Astrocyte (in vitro differentiated cells and primary cell): ENCODE measurements around the gene SMARCA5. TPM values are rescaled to one million over a fixed set of nuclear protein-coding genes. Genes with fewer than 3 reads are reported as not detected.

Experiments used
- DNase-seq: peaks from one replicate; pipeline ENCODE4 v3.0.0-alpha.2; 2010; ENCODE audit warnings: low read depth
- FAIRE-seq: peaks from 2 replicates; lab custom pipeline; 2011; peaks lifted over from hg19 to GRCh38; lab: Jason Lieb, UNC
- H2AFZ ChIP-seq: 2 replicates; pipeline ENCODE4 v1.6.0; 2012; ENCODE audit warnings: low read depth, low read length, inconsistent platforms
- H3K27ac ChIP-seq: 2 replicates; pipeline ENCODE4 v1.5.1; 2011; ENCODE audit warnings: low read depth, low read length, inconsistent platforms
- H3K27me3 ChIP-seq: 2 replicates; pipeline ENCODE4 v1.6.0; 2011; ENCODE audit warnings: low read length, inconsistent platforms; ENCODE audit not compliant: insufficient read depth
- H3K36me3 ChIP-seq: 2 replicates; pipeline ENCODE4 v1.5.1; 2011; ENCODE audit warnings: low read length, inconsistent platforms; ENCODE audit not compliant: insufficient read depth
- H3K4me1 ChIP-seq: 2 replicates; pipeline ENCODE4 v1.5.1; 2011; ENCODE audit warnings: low read length, inconsistent platforms; ENCODE audit not compliant: insufficient read depth
- H3K4me2 ChIP-seq: 2 replicates; pipeline ENCODE4 v1.6.0; 2012; ENCODE audit warnings: low read length, inconsistent platforms
- H3K4me3 ChIP-seq: 2 replicates; pipeline ENCODE4 v1.5.1; 2011; ENCODE audit warnings: low read depth, mild to moderate bottlenecking, low read length, inconsistent platforms; ENCODE audit not compliant: insufficient read depth
- H3K79me2 ChIP-seq: 2 replicates; pipeline ENCODE4 v1.6.0; 2012; ENCODE audit warnings: mild to moderate bottlenecking, low read length, inconsistent platforms; ENCODE audit not compliant: insufficient read depth
- H3K9ac ChIP-seq: 2 replicates; pipeline ENCODE4 v1.6.0; 2012; ENCODE audit warnings: mild to moderate bottlenecking, low read length, inconsistent platforms
- H3K9me3 ChIP-seq: 2 replicates; pipeline ENCODE4 v1.5.1; 2012; ENCODE audit warnings: low read depth, mild to moderate bottlenecking, low read length, inconsistent platforms; ENCODE audit not compliant: insufficient read depth
- H4K20me1 ChIP-seq: 2 replicates; pipeline ENCODE4 v1.6.0; 2012; ENCODE audit warnings: low read length, inconsistent platforms; ENCODE audit not compliant: insufficient read depth
- H3K27ac Mint-ChIP-seq: one replicate; pipeline ENCODE4 v1.8.0; 2021; ENCODE audit warnings: mild to moderate bottlenecking, mixed read lengths; ENCODE audit not compliant: unreplicated experiment
- H3K27me3 Mint-ChIP-seq: one replicate; pipeline ENCODE4 v1.8.0; 2021; ENCODE audit warnings: low read depth, mixed read lengths; ENCODE audit not compliant: unreplicated experiment
- H3K36me3 Mint-ChIP-seq: one replicate; pipeline ENCODE4 v1.8.0; 2021; ENCODE audit warnings: low read depth, mixed read lengths; ENCODE audit not compliant: unreplicated experiment
- H3K4me1 Mint-ChIP-seq: one replicate; pipeline ENCODE4 v1.8.0; 2021; ENCODE audit warnings: low read depth, mixed read lengths; ENCODE audit not compliant: unreplicated experiment
- H3K4me3 Mint-ChIP-seq: one replicate; pipeline ENCODE4 v1.8.0; 2021; ENCODE audit warnings: mild to moderate bottlenecking, moderate library complexity, mixed read lengths; ENCODE audit not compliant: unreplicated experiment
- H3K9me3 Mint-ChIP-seq: one replicate; pipeline ENCODE4 v1.8.0; 2021; ENCODE audit warnings: mild to moderate bottlenecking, mixed read lengths; ENCODE audit not compliant: unreplicated experiment
- EZH2 ChIP-seq: IDR thresholded peaks from 2 replicates; pipeline ENCODE4 v1.6.1; 2012; ENCODE audit warnings: mild to moderate bottlenecking, low read length, inconsistent platforms; ENCODE audit not compliant: insufficient read depth
- total RNA-seq: library from RNA; stranded (reverse); gene quantifications from 2 replicates; pipeline ENCODE4 v1.2.1, GENCODE V29; 2021
- TF ChIP-seq, protein P1 (sequence below): IDR thresholded peaks from 2 replicates; pipeline ENCODE4 v1.5.1; 2011; ENCODE audit warnings: low read depth, mild to moderate bottlenecking, inconsistent platforms, low read length, moderate library complexity; ENCODE audit not compliant: insufficient read depth

SMARCA5 gene
- total RNA-seq, 1 donor from 2014 or later, result 69.0 TPM

DNA sequence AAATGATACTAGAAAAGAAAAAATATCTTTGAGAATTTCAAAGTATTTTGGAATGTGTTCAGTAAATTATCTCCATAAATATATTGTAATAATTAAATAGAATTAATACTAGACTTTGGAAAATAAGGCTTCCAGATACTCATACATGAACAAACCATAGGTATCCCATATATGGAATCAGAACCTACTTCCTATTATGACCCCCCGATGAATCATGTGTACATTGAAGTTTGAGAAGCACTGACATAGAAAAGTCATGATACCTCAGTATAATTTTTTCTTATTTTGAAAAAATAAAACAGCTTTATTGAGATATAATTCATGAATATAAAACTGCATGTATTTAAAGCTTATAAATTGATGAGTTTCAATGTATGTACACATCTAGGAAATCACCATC, 27.2 kb upstream of the SMARCA5 start:
- Mint-ChIP-seq H3K9me3 (no peaks in the 10 kb centered on the region), H3K27me3 (peaks cover 5% of the 10 kb centered on the region), H3K36me3 (no peaks in the 10 kb centered on the region), H3K4me1 (no peaks in the 10 kb centered on the region), H3K27ac (no peak overlapping the region), H3K4me3 (no peak overlapping the region)
- H3K27me3 ChIP-seq, result no peaks in the 10 kb centered on the region
- H3K4me1 ChIP-seq, result no peaks in the 10 kb centered on the region
- H3K9me3 ChIP-seq, result no peaks in the 10 kb centered on the region
- no peak for DNase-seq
- H3K4me2 ChIP-seq, result no peak overlapping the region
- TF ChIP-seq, protein P1, sequence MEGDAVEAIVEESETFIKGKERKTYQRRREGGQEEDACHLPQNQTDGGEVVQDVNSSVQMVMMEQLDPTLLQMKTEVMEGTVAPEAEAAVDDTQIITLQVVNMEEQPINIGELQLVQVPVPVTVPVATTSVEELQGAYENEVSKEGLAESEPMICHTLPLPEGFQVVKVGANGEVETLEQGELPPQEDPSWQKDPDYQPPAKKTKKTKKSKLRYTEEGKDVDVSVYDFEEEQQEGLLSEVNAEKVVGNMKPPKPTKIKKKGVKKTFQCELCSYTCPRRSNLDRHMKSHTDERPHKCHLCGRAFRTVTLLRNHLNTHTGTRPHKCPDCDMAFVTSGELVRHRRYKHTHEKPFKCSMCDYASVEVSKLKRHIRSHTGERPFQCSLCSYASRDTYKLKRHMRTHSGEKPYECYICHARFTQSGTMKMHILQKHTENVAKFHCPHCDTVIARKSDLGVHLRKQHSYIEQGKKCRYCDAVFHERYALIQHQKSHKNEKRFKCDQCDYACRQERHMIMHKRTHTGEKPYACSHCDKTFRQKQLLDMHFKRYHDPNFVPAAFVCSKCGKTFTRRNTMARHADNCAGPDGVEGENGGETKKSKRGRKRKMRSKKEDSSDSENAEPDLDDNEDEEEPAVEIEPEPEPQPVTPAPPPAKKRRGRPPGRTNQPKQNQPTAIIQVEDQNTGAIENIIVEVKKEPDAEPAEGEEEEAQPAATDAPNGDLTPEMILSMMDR, result no peak
- no peak for TF ChIP-seq EZH2
- H3K9ac ChIP-seq, result no peak overlapping the region
- H3K27ac ChIP-seq, result no peak overlapping the region
- H4K20me1 ChIP-seq, result no peaks in the 10 kb centered on the region
- H2AFZ ChIP-seq, result no peak overlapping the region
- no peak overlapping the region for H3K4me3 ChIP-seq
- no peaks in the 10 kb centered on the region for H3K79me2 ChIP-seq
- H3K36me3 ChIP-seq, result no peaks in the 10 kb centered on the region
- no peak for FAIRE-seq

DNA sequence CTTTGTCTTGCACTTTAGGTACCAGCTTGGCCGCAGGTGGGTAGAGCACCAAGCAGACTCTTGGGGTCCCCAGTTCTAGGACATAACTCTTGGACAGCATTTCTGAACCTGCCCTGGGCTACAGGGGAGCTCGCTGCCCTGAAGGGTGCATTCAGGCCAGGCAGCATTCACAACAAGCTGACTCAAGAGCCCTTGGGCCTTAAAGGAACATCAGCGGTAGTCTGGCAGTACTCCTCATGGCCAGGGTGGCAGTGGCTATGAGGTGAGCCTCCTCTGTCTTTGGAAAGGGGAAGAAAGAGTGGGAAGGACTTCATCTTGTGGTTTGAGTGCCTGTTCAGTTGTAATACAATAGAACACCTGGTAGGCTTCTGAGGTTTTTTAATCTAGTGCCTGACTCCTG, 24.8 kb upstream of the SMARCA5 start:
- Mint-ChIP-seq H3K36me3 (no peaks in the 10 kb centered on the region), H3K9me3 (peaks cover 3% of the 10 kb centered on the region), H3K27ac (no peak overlapping the region), H3K4me1 (no peaks in the 10 kb centered on the region), H3K4me3 (no peak overlapping the region), H3K27me3 (peaks cover 5% of the 10 kb centered on the region)
- Histone ChIP-seq H3K27me3 (no peaks in the 10 kb centered on the region), H3K27ac (no peak overlapping the region), H3K9me3 (no peaks in the 10 kb centered on the region), H3K4me2 (no peak overlapping the region), H3K4me3 (no peak overlapping the region), H4K20me1 (no peaks in the 10 kb centered on the region), H2AFZ (no peak overlapping the region), H3K79me2 (no peaks in the 10 kb centered on the region), H3K9ac (no peak overlapping the region), H3K4me1 (no peaks in the 10 kb centered on the region), H3K36me3 (no peaks in the 10 kb centered on the region)
- DNase-seq, result no peak
- no peak for FAIRE-seq
- TF ChIP-seq EZH2, result no peak
- TF ChIP-seq, protein P1, result no peak

DNA sequence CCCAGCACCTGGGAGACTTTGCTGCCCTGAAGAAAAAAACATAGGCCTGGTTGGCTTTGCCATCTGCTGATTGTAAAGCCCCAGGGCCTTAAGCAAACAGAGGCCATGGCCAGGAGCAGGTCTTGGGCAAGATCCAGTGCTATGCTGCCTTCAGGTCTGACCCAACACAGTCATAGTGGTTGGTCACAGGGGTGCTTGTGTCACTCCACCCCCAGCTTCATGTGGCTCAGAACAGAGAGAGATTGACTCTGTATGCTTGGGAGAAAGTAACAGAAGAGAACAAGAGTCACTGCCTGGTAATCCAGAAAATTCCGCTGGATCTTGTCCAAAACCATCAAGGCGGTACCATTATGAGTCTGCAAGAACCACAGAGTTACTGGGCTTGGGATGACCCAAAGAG, 24.4 kb upstream of the SMARCA5 start:
- Histone ChIP-seq H3K27me3 (no peaks in the 10 kb centered on the region), H3K36me3 (no peaks in the 10 kb centered on the region), H2AFZ (no peak overlapping the region), H3K9me3 (no peaks in the 10 kb centered on the region), H3K4me2 (no peak overlapping the region), H3K4me3 (no peak overlapping the region), H3K9ac (no peak overlapping the region), H3K79me2 (no peaks in the 10 kb centered on the region), H3K27ac (no peak overlapping the region), H3K4me1 (no peaks in the 10 kb centered on the region), H4K20me1 (no peaks in the 10 kb centered on the region)
- no peaks in the 10 kb centered on the region for H3K36me3 Mint-ChIP-seq
- TF ChIP-seq, protein P1, result no peak
- TF ChIP-seq EZH2, result no peak
- H3K4me3 Mint-ChIP-seq, result no peak overlapping the region
- peaks cover 5% of the 10 kb centered on the region for H3K27me3 Mint-ChIP-seq
- H3K4me1 Mint-ChIP-seq, result no peaks in the 10 kb centered on the region
- DNase-seq (peak; percentile 2), FAIRE-seq (no peak)
- H3K9me3 Mint-ChIP-seq, result peaks cover 4% of the 10 kb centered on the region
- H3K27ac Mint-ChIP-seq, result no peak overlapping the region
